IPS-18c (cell line): ENCODE measurements around the gene TNFRSF17.
A peak's percentile ranks its signal among the peaks of the same experiment; 100 is the strongest.
"Not testable (repeated sequence)": the region's sequence is repeated elsewhere in the genome, so short reads cannot be mapped to it uniquely, and the experiment has no call there.

Experiments used
- H3K4me3 ChIP-seq: 2 replicates; pipeline ENCODE4 v1.7.0; 2013; ENCODE audit warnings: low read depth, mild to moderate bottlenecking, low read length, moderate library complexity; ENCODE audit not compliant: insufficient read depth
- H3K9me3 ChIP-seq: one replicate; pipeline ENCODE4 v1.6.1; 2013; ENCODE audit warnings: mild to moderate bottlenecking, low read length, moderate library complexity; ENCODE audit not compliant: control insufficient read depth, insufficient read depth

The TNFRSF17 gene

DNA sequence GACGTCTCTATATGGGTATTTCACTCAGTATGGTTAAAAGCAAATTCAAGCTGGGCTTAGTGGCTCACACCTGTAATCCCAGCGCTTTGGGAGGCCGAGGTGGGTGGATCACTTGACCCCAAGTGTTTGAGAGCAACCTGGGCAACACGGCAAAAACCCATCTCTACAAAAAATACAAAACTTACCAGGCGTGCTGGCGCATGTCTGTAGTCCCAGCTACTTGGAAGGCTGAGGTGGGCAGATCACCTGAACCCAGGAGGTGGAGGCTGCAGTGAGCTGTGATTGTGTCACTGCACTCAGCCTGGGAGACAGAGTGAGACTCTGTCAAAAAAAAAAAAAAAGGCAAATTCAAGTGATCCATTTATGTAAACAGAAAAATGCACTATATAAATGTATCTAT, 1.3 kb upstream of the TNFRSF17 start:
- no peak overlapping the region for H3K4me3 ChIP-seq
- no peaks in the 10 kb centered on the region for H3K9me3 ChIP-seq

DNA sequence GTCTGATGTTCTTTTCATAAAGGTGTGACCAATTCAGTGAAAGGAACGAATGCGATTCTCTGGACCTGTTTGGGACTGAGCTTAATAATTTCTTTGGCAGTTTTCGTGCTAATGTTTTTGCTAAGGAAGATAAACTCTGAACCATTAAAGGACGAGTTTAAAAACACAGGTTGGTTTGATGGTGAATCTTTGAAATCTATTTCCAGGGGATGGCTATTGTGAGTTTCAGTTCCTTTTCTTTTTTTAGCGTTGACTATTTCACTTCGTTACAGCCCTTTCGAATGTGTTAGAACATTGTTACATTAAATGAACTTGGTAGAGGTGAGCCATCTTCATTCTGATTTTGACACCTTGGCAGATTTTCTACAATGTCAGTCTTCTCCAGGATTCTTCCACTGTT, 1.2 kb downstream of the TNFRSF17 start:
- no peaks in the 10 kb centered on the region for H3K9me3 ChIP-seq
- no peak overlapping the region for H3K4me3 ChIP-seq

GRCh38 chr16:11967195-11967911, 2.3 kb downstream of the TNFRSF17 start:
- no peaks in the 10 kb centered on the region for H3K9me3 ChIP-seq
- no peak overlapping the region for H3K4me3 ChIP-seq

DNA sequence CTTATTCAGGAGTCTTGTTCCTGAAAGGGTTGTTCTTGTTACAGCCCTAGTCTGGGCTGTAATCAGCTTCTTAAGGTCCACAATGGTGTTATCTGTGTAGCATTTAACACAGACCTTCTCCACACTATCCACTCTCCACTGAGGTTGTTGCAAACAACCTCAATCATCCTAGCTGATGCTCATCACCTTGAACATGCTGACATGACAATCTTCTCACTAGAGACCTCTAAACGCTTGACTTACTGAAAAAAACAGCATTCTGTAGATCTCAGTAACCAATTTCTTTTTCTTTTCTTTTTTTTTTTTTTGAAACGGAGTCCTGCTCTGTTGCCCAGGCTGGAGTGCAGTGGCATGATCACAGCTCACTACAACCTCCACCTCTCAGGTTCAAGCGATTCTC, 3.6 kb downstream of the TNFRSF17 start:
- H3K4me3 ChIP-seq = no peak overlapping the region

DNA sequence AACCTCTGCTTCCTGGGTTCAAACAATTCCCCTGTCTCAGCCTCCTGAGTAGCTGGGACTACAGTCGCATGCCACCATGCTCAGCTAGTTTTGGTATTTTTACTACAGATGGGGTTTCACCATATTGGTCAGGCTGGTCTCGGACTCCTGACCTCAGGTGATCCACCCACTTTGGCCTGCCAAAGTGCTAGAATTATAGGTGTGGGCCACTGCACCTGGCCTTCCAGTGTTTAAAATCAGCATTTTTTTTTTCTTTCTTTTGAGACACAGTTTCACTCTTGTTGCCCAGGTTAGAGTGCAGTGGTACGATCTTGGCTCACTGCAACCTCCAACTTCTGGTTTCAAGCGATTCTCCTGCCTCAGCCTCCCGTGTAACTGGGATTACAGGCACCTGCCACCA, 5.3 kb downstream of the TNFRSF17 start:
- H3K9me3 ChIP-seq, H3K4me3 ChIP-seq: not testable (repeated sequence)

More for the DNA sequence above, 3.6 kb downstream of the TNFRSF17 start:
- H3K9me3 ChIP-seq = no peaks in the 10 kb centered on the region

DNA sequence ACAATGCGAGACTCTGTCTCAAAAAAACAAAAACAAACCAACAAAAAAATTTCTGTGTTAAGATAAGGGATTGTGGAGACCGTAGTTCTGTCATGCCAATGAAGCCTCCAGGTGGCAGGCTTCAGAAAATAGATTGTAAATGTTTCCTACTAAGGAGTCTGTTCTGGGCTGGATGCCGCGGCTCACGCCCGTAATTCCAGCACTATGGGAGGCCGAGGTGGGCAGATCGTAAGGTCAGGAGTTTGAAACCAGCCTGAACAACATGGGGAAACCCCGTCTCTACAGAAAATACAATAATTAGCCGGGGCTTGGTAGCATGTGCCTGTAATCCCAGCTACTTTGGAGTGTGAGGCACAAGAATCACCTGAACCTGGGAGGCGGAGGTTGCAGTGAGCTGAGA, 7.1 kb downstream of the TNFRSF17 start:
- no peak overlapping the region for H3K4me3 ChIP-seq

DNA sequence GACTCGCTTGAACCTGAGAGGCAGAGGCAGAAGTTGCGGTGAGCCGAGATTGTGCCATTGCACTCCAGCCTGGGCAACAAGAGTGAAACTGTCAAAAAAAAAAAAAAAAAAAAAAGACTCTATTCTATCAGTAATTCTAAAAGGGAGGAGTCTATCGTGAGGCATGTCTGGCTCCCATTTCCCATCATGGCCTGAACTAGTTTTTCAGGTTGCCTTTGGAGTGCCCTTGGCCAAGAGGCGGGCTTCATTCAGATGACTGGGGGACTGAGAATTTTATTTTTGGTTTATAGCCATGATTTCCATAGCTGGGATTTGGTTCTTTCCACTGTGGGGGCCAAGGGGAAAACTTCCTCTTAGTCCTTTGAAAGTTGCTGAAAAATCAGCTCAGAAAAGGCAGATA, 8.1 kb downstream of the TNFRSF17 start:
- no peak overlapping the region for H3K4me3 ChIP-seq
- H3K9me3 ChIP-seq = no peaks in the 10 kb centered on the region

More for the DNA sequence above, 7.1 kb downstream of the TNFRSF17 start:
- no peaks in the 10 kb centered on the region for H3K9me3 ChIP-seq

GRCh38 chr16:11976850-11977375, 11.9 kb downstream of the TNFRSF17 start:
- H3K4me3 ChIP-seq = peak overlapping the region; percentile 98

GRCh38 chr16:11977376-11978041, 12.5 kb downstream of the TNFRSF17 start:
- H3K9me3 ChIP-seq = no peaks in the 10 kb centered on the region
- H3K4me3 ChIP-seq = peak overlapping the region; percentile 98

More at GRCh38 chr16:11976850-11977375, 11.9 kb downstream of the TNFRSF17 start:
- H3K9me3 ChIP-seq = no peaks in the 10 kb centered on the region

DNA sequence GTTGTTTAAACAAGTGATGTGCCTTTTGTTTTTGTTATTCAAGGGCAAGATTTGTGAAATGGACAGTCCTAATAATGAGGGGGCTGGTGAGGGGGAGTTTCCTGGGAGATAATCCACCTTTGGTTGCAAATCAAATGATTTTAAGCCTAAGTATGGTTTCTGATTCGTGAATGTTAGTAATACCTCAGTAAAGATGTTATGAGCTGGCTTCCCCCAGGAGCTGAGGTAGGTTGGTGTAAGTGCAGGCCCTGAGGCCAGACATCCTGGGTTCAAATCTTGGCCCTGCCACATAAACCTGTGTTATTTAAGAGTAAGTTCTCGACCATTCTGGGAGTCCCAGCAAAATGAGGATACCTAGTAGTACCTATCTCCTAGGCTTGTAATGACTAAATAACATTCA, 13.1 kb downstream of the TNFRSF17 start:
- H3K4me3 ChIP-seq = no peak overlapping the region
- H3K9me3 ChIP-seq = no peaks in the 10 kb centered on the region

- Histone ChIP-seq H3K9me3 (no peaks in the 10 kb centered on the region), H3K4me3 (no peak overlapping the region)
These were observed 14.1 kb downstream of the TNFRSF17 start for GRCh38 chr16:11979013-11979672.

- no peak overlapping the region for H3K4me3 ChIP-seq
- no peaks in the 10 kb centered on the region for H3K9me3 ChIP-seq
These were observed 15.3 kb downstream of the TNFRSF17 start for GRCh38 chr16:11980136-11980844.

DNA sequence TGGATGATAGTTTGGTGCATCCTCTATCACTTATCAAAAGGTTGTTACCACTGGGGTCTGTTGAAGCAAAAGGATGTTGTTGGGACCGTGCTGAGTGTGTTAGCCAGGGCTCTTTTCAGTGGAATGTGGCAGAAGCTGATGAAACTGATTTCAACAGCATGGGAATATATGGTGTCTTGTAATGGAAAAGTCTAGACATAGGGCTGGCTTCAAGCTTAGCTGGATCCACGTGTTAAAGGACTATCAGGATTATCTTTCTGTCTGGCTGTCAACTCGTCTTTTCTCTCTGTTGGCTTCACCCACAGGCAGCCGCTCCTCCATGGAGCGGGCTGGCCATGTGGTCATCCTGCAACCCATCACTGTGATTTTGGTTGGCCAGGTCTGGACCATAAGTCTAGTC, 20.2 kb downstream of the TNFRSF17 start:
- Histone ChIP-seq H3K4me3 (no peak overlapping the region), H3K9me3 (no peaks in the 10 kb centered on the region)

DNA sequence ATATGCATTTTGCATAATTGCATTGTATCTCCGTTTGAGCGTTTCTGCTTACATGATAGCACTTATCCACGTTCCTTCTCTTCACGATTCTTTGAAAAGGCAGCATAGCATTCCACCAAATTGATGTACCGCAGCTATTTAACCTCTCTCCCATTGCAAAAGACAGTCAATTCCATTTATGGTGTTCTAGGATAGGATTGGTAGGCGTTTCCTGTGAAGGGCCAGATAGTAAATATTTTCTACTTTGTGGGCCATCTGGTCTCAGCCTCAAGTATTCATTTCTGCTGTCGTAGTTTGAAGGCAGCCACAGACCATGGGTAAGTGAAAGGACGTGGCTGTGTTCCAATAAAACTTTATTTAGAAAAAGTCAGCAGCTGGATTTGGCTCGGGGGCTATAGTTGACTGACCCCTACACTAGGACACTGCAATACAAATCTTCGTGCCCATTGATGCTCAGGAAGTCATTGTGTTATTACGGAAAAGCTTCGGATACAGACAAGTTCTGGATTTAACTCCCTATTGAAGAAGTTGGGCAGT, 21.6 kb downstream of the TNFRSF17 start:
- H3K4me3 ChIP-seq = no peak overlapping the region
- no peaks in the 10 kb centered on the region for H3K9me3 ChIP-seq

DNA sequence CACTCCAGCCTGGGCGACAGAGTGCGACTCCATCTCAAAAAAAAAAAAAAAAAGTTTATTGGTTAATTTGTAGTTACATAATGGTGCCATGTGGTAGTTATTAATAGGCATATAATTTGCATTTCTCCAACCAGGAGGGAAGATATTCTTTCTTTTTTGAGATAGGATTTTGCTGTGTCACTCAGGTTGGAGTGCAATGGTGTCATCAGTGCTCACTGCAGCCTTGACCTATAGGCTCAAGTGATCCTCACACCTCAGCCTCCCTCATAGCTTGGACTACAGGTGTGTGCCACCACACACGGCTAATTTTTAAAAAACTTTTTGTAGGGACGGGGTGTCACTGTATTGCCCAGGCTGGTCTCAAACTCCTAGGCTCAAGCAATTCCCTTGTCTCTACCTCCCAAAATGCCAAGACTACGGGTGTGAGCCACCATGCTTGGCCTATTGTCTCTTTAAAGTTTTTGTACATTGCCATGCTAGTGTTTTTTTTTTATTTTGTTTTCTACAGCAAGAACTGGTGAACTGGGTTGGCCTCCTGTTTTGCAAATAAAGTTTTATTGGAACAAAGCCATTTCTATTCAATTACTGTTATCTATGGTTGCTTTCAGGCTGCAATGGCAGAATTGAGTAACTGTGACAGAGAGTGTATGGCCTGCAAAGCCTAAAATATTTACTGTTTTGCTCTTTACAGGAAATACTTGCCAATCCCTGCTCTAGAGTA, 23.4 kb downstream of the TNFRSF17 start:
- Histone ChIP-seq H3K4me3 (no peak overlapping the region), H3K9me3 (no peaks in the 10 kb centered on the region)

- H3K9me3 ChIP-seq = no peaks in the 10 kb centered on the region
- no peak overlapping the region for H3K4me3 ChIP-seq
These were observed 25.8 kb downstream of the TNFRSF17 start for GRCh38 chr16:11990702-11991390.
